Right lobe of liver (tissue), 6 donors: Measurements from ENCODE around the gene FHIT. TPM values are rescaled to one million over a fixed set of nuclear protein-coding genes. Genes with fewer than 3 reads are reported as not detected.

ENCODE experiments used
- ATAC-seq, 4 donors: fragments of 200-7000 bp; cut with Tn5 transposase; one replicate each; pipeline ENCODE4 v1.9.1; 2020; ENCODE audit warnings: mild to moderate bottlenecking in 4 of 4, moderate library complexity in 4 of 4
- DNase-seq, 3 donors: peaks; one replicate each; pipeline ENCODE4 v3.0.0-alpha.2; 2020
- H3K27ac ChIP-seq, 3 donors: fragments of 200-600 bp; one replicate each; pipeline ENCODE4 v1.8.0; 2022
- H3K27me3 ChIP-seq, 2 donors: fragments of 200-600 bp; one replicate each; pipeline ENCODE4 v1.8.0; 2022
- H3K36me3 ChIP-seq, 4 donors: fragments of 200-600 bp; sonication (generic) in 1 of 4; one replicate each; pipeline versions ENCODE4 v1.5.1 to v1.8.0; 2017 to 2022; ENCODE audit warnings: control low read depth in 1 of 4
- H3K4me1 ChIP-seq, 4 donors: fragments of 200-600 bp; sonication (generic) in 1 of 4; one replicate each; pipeline versions ENCODE4 v1.5.1 to v1.8.0; 2017 to 2022; ENCODE audit warnings: control low read depth in 1 of 4
- H3K4me3 ChIP-seq, 3 donors: fragments of 200-600 bp; one replicate each; pipeline ENCODE4 v1.8.0; 2022
- H3K9me3 ChIP-seq, 4 donors: fragments of 200-600 bp; sonication (generic) in 1 of 4; one replicate each; pipeline versions ENCODE4 v1.5.1 to v1.8.0; 2017 to 2022; ENCODE audit warnings: control low read depth in 1 of 4
- CTCF ChIP-seq, 4 donors: fragments of 200-600 bp in 3 of 4; fragments of 450-650 bp in 1 of 4; IDR thresholded peaks; one replicate each; pipeline versions ENCODE4 v1.5.1 to v1.8.0; 2016 to 2022; ENCODE audit warnings: antibody characterized with exemption in 4 of 4, mild to moderate bottlenecking in 2 of 4
- POLR2A ChIP-seq: fragments of 450-650 bp; IDR thresholded peaks from one replicate; pipeline ENCODE4 v1.6.1; 2017; ENCODE audit warnings: antibody characterized with exemption, mild to moderate bottlenecking
- WGBS: methylation state at CpG from one replicate; pipeline ENCODE4 v1.1.6; 2018; ENCODE audit warnings: low coverage, low lambda C conversion rate; ENCODE audit not compliant: insufficient coverage; ENCODE audit errors: missing lambda C conversion rate; 5-methylcytosine and 5-hydroxymethylcytosine counted together
- intact Hi-C, 2 donors: fragments of 100-400 bp; cut with DNase I; formaldehyde crosslinking; loops; one replicate each; pipeline versions ENCODE4 v1.11.2 to v1.14.1; 2022
- total RNA-seq, 6 experiments: library from RNA; depleted of rRNA in 2 of 6; stranded (reverse); fragments of >200 nt in 2 of 6; fragmentation: NEBNext Ultra II Directional in 3 of 6; extraction: Animal tissue kit (Norgen Biotek cat#: 25700) in 3 of 6; gene quantifications; one replicate each; pipeline versions ENCODE4 v1.1.0 to v1.2.4, GENCODE V29; 2016 to 2023
- donor health status: DM: no; HTN: yes; CAD: no.
- donor health status: DM: no; HTN: no; CAD: no.
- donor health status: DM: no; HTN: no; CAD: no.
- donor health status: DM: no; HTN: yes; CAD: no.
- donor health status: DM: no; HTN: yes; CAD: no.

FHIT gene
- total RNA-seq, 6 experiments from 2014 or later = 6.6 to 11.2 (median 8.0) TPM

GRCh38 chr3:59726279-59726678, 1525.0 kb downstream of the FHIT start:
- H3K4me1 ChIP-seq = no peaks in the 10 kb centered on the region
- no peak overlapping the region for H3K27ac ChIP-seq
- ATAC-seq (no peak), DNase-seq (no peak)
- H3K27me3 ChIP-seq = no peaks in the 10 kb centered on the region
- no peaks in the 10 kb centered on the region for H3K36me3 ChIP-seq
- H3K9me3 ChIP-seq = no peaks in the 10 kb centered on the region
- TF ChIP-seq POLR2A = no peak
- TF ChIP-seq CTCF (IDR thresholded peaks at IDR 0.05) = no peak
- intact Hi-C loops = no loop called here
- 68% methylated on average over 2 of the region's 2 CpGs for WGBS
- no peak overlapping the region for H3K4me3 ChIP-seq

- Histone ChIP-seq H3K27me3 (no peaks in the 10 kb centered on the region), H3K27ac (no peak overlapping the region), H3K36me3 (no peaks in the 10 kb centered on the region), H3K4me3 (no peak overlapping the region), H3K9me3 (no peaks in the 10 kb centered on the region), H3K4me1 (no peaks in the 10 kb centered on the region)
- TF ChIP-seq CTCF (IDR thresholded peaks at IDR 0.05) = no peak
- TF ChIP-seq POLR2A = no peak
- DNase-seq (no peak), ATAC-seq (no peak)
- WGBS = 33% methylated on average over 1 of the region's 1 CpG
- intact Hi-C loops = no loop called here
These were observed 1533.5 kb downstream of the FHIT start for GRCh38 chr3:59717679-59718205.

GRCh38 chr3:59714066-59714465, 1537.2 kb downstream of the FHIT start:
- no peak overlapping the region for H3K27ac ChIP-seq
- TF ChIP-seq CTCF (IDR thresholded peaks at IDR 0.05) (no peak), POLR2A (no peak)
- DNase-seq = no peak
- intact Hi-C loops = no loop called here
- H3K27me3 ChIP-seq = no peaks in the 10 kb centered on the region
- H3K4me1 ChIP-seq = no peaks in the 10 kb centered on the region
- no peak for ATAC-seq
- no peak overlapping the region for H3K4me3 ChIP-seq
- 56% methylated on average over 1 of the region's 1 CpG for WGBS
- no peaks in the 10 kb centered on the region for H3K9me3 ChIP-seq
- H3K36me3 ChIP-seq = no peaks in the 10 kb centered on the region

- 42% methylated on average over 1 of the region's 1 CpG for WGBS
- no peak for TF ChIP-seq POLR2A
- no peak for TF ChIP-seq CTCF (IDR thresholded peaks at IDR 0.05)
- DNase-seq = no peak
- no peak overlapping the region for H3K4me3 ChIP-seq
- no peaks in the 10 kb centered on the region for H3K27me3 ChIP-seq
- no peaks in the 10 kb centered on the region for H3K36me3 ChIP-seq
- no peak overlapping the region for H3K27ac ChIP-seq
- H3K4me1 ChIP-seq = no peaks in the 10 kb centered on the region
- intact Hi-C loops = no loop called here
- no peak for ATAC-seq
- H3K9me3 ChIP-seq = no peaks in the 10 kb centered on the region
These were observed 1540.7 kb downstream of the FHIT start for GRCh38 chr3:59710554-59710953.
